ENCODE measurements around the gene TMEM234. TPM values are rescaled to one million over a fixed set of nuclear protein-coding genes. Genes with fewer than 3 reads are reported as not detected.

The TMEM234 gene
- polyA plus RNA-seq, 2 donors = 10.4 to 15.6 TPM

DNA sequence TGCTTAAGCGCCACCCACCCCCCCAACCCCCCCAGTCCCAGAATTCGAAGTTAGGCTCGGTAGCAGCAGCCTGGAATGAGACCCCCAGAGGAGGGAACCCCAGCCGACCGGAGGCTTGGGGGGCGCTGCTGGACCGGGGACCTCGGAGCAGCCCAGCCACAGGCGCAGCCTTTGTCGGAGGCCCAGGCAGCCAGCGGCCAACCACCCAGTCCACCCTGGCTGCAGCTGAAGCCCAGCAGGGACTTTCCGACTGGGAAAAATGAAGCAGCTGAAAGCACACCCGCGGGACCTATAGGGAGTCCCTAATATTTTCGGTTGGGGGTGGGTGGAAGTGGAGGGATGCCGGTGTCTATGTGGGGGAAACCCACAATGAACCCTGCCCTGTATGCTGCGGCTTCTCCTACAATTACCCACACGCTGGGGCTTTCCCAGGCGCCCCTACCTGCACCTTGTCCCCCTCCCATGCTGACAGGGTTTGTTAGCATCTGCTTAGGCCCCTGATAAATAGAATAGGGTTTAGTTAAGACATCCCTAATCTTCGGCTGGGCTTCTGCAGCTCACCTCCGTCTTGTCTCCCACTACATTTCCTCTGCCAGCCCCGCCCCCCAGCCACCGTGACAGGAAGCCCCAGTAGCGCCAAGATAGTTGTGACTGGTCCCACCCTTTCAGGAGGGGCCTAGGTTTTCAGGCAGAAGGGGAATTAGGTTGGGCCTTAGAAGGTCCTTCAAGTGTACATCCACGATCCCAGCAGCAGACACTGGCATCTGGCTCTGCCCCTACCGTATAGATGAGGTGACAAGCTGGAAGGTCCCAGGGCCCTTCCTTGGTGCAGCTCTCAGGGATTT, 20.9 kb downstream of the TMEM234 start:
- no peaks in the 10 kb centered on the region for H3K9me3 ChIP-seq (ENCODE audit: control insufficient read depth in 2 of 2, insufficient read depth in 1 of 2, low read depth in 1 of 2, low read length in 1 of 2)
- peaks cover 0 to 10% of the 10 kb centered on the region in 2 donors for H3K36me3 ChIP-seq (ENCODE audit: control insufficient read depth in 2 of 2, insufficient read depth in 2 of 2, low read length in 1 of 2)
- WGBS, 2 donors = 2% methylated on average over 25 to 26 of the region's 26 CpGs
- H3K4me1 ChIP-seq (ENCODE audit: control insufficient read depth in 2 of 2, insufficient read depth in 2 of 2, low read length in 1 of 2) = peaks cover 14 to 20% of the 10 kb centered on the region in 2 donors
- H3K4me3 ChIP-seq (ENCODE audit: low read depth in 1 of 2, low read length in 2 of 2) = peak overlapping the region; percentile 58 to 63
- no peaks in the 10 kb centered on the region for H3K27me3 ChIP-seq (ENCODE audit: control insufficient read depth in 1 of 2, insufficient read depth in 2 of 2, low read length in 2 of 2)
- H3K27ac ChIP-seq (ENCODE audit: low read depth in 2 of 2, low read length in 1 of 2) = peak overlapping the region; percentile 68 to 71

DNA sequence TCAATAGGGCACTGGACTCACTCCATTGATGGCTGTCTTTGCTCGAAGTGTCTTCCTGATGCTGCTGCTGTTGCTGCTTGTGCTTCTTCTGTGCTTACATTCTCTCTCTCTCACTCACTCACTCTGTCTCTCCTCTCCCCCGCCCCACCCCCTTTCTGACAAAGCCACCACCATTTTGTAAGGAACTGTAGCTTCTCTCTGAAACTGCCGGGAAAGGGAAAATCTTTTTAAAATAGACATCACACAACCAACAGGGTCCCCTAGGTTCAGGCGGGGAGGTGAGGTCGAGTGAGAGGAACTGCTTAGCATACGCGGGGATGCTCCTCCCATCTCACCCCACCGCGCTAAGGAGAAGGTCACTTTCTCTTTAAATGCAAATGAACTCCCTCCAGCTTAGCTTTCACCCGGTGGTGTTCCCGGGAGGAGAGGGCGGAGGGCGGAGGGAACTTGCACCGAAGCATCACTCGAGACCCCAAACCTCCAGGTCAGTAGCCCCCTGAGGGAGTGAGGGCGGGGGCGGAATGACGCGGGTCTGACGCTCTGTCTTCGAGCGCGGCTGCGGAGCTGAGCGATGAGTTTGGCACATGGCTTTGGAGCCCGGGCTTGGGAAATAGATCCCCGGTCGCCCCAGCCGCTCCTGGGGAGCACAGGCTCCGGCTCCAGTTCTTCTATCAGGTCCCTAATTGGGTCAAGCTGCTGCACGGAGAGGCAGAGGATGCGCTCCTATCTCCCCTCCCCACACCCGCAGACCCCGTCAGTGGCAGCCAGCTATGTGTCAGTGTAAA, 21.7 kb downstream of the TMEM234 start, which contains the start of gene CCDC28B:
TSS of gene CCDC28B (plus strand) at position 370 of the 785 bp plus-strand sequence. CDS start 1,341 bp downstream, outside the sequence.
- H3K27ac ChIP-seq (ENCODE audit: low read depth in 2 of 2, low read length in 1 of 2) = peak within 1 kb of the TSS; percentile 68 to 71
- H3K4me1 ChIP-seq (ENCODE audit: control insufficient read depth in 2 of 2, insufficient read depth in 2 of 2, low read length in 1 of 2) = peaks cover 11 to 13% of the 10 kb centered on the region in 2 donors
- no peaks in the 10 kb centered on the region for H3K9me3 ChIP-seq (ENCODE audit: control insufficient read depth in 2 of 2, insufficient read depth in 1 of 2, low read depth in 1 of 2, low read length in 1 of 2)
- WGBS, 2 donors = 0 to 1% methylated on average over 34 of the region's 34 CpGs
- H3K36me3 ChIP-seq (ENCODE audit: control insufficient read depth in 2 of 2, insufficient read depth in 2 of 2, low read length in 1 of 2) = peaks cover 1 to 16% of the 10 kb centered on the region in 2 donors
- H3K4me3 ChIP-seq (ENCODE audit: low read depth in 1 of 2, low read length in 2 of 2) = peak within 1 kb of the TSS; percentile 58 to 63
- H3K27me3 ChIP-seq (ENCODE audit: control insufficient read depth in 1 of 2, insufficient read depth in 2 of 2, low read length in 2 of 2) = no peaks in the 10 kb centered on the region

DNA sequence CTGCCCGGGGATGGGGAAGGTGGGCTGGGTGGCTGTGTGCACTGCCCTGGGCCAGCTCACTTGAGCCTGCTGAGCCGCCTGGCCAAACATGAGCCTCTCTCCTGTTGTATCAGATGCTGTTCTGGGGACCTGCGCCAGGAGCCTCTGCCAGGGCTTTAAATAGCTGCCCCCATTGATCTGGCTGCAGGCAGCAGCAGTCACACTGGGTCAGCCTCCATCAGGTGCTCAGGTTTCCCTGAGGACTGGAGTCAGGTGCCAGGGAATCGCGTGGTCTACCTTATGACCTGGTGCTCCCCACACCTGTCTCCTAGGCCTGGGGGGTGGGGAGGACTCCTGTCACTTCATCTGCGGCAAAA, 22.5 kb downstream of the TMEM234 start:
- Histone ChIP-seq H3K9me3 (ENCODE audit: control insufficient read depth in 2 of 2, insufficient read depth in 1 of 2, low read depth in 1 of 2, low read length in 1 of 2) (no peaks in the 10 kb centered on the region), H3K4me1 (ENCODE audit: control insufficient read depth in 2 of 2, insufficient read depth in 2 of 2, low read length in 1 of 2) (peaks cover 10 to 11% of the 10 kb centered on the region in 2 donors), H3K27ac (ENCODE audit: low read depth in 2 of 2, low read length in 1 of 2) (peak overlapping the region in 1 of 2 donors; percentile 68), H3K4me3 (ENCODE audit: low read depth in 1 of 2, low read length in 2 of 2) (peak overlapping the region in 1 of 2 donors; percentile 58), H3K36me3 (ENCODE audit: control insufficient read depth in 2 of 2, insufficient read depth in 2 of 2, low read length in 1 of 2) (peaks cover 8 to 23% of the 10 kb centered on the region in 2 donors), H3K27me3 (ENCODE audit: control insufficient read depth in 1 of 2, insufficient read depth in 2 of 2, low read length in 2 of 2) (no peaks in the 10 kb centered on the region)
- 27 to 33% methylated on average over 6 of the region's 6 CpGs for WGBS, 2 donors

DNA sequence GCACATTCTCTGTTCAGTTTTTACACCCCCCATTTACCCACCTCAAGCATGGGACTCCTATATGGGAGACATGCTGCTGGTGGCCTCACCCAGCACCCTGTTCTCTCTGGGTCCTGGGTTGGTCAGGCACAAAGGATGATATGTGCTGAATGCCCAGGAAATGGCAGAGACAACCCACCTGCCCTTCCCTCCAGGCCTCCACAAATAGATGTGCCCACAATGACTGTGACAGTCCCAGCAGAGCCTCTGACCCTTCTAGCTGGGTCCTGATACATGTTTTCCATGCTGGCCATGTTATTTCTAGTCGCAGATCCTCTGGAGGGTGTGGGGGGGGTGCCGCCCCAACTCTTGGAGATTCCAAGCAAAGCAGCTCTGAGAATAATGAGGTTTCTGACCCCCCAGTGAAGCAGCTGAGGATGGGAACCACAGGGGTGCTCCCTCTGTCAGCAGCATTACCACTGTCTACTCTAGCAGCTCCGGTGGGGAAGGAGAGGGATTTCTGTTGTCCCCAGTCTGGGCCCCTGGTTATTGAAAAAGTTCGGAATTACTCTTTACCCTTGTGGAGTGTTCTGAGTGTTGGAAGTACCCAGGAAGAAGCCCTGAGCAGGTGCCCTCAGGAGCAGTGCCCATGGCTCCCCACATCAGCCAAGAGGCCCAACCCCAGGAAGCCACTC, 23.0 kb downstream of the TMEM234 start:
- Histone ChIP-seq H3K36me3 (ENCODE audit: control insufficient read depth in 2 of 2, insufficient read depth in 2 of 2, low read length in 1 of 2) (peaks cover 13 to 27% of the 10 kb centered on the region in 2 donors), H3K27me3 (ENCODE audit: control insufficient read depth in 1 of 2, insufficient read depth in 2 of 2, low read length in 2 of 2) (no peaks in the 10 kb centered on the region), H3K4me3 (ENCODE audit: low read depth in 1 of 2, low read length in 2 of 2) (no peak overlapping the region), H3K27ac (ENCODE audit: low read depth in 2 of 2, low read length in 1 of 2) (no peak overlapping the region), H3K9me3 (ENCODE audit: control insufficient read depth in 2 of 2, insufficient read depth in 1 of 2, low read depth in 1 of 2, low read length in 1 of 2) (no peaks in the 10 kb centered on the region), H3K4me1 (ENCODE audit: control insufficient read depth in 2 of 2, insufficient read depth in 2 of 2, low read length in 1 of 2) (peaks cover 10 to 11% of the 10 kb centered on the region in 2 donors)
- 54 to 71% methylated on average over 4 of the region's 4 CpGs for WGBS, 2 donors

DNA sequence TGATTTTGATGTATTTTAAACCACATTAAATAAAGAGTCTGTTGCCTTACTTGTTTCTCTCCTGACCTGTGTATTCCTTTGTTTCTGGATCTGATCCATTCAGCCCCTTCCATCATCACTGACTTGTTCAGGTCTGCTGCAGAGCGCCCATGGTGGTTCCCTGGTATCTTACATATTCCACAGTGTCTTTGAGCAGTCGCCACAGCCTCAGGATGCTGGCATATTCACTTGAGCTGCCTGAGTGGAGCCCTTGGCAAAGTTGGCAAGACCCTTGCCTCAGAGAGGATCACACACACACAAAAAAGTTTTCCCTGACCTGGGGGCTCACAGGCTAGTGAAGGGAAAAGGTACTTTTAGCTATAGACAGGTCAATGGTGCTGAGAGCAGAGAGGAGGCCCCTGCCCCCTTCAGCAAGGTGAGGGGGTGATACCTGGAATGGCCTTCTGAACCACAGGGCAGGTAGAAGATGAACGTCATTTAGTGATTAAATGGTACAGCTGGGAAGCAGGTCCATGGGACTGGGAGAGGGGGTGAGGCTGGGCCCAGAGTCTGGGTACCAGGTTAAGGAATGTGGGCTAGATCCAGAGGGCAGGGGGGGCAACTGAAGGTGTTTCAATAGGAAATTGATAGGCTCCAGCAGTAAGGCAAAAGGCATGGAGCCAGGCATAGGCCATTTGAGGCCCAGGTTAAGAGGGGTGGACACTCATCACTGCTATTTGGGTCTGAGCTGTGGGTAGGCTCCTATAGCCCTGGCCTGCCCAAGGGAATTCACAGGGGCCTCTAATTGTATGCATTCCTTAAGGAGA, 23.7 kb downstream of the TMEM234 start:
- Histone ChIP-seq H3K36me3 (ENCODE audit: control insufficient read depth in 2 of 2, insufficient read depth in 2 of 2, low read length in 1 of 2) (peaks cover 18 to 35% of the 10 kb centered on the region in 2 donors), H3K4me1 (ENCODE audit: control insufficient read depth in 2 of 2, insufficient read depth in 2 of 2, low read length in 1 of 2) (peaks cover 10 to 11% of the 10 kb centered on the region in 2 donors), H3K9me3 (ENCODE audit: control insufficient read depth in 2 of 2, insufficient read depth in 1 of 2, low read depth in 1 of 2, low read length in 1 of 2) (no peaks in the 10 kb centered on the region), H3K4me3 (ENCODE audit: low read depth in 1 of 2, low read length in 2 of 2) (no peak overlapping the region), H3K27me3 (ENCODE audit: control insufficient read depth in 1 of 2, insufficient read depth in 2 of 2, low read length in 2 of 2) (no peaks in the 10 kb centered on the region), H3K27ac (ENCODE audit: low read depth in 2 of 2, low read length in 1 of 2) (no peak overlapping the region)
- WGBS, 2 donors = 71 to 74% methylated on average over 3 of the region's 3 CpGs

DNA sequence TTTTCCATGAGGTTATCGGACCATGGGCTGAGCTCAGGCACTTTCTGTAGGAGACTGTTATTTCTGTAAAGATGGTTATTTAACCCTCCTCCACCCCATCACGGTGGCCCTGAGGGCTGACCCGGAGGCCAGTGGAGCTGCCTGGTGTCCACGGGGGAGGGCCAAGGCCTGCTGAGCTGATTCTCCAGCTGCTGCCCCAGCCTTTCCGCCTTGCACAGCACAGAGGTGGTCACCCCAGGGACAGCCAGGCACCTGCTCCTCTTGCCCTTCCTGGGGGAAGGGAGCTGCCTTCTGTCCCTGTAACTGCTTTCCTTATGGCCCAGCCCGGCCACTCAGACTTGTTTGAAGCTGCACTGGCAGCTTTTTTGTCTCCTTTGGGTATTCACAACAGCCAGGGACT, 24.3 kb downstream of the TMEM234 start:
- no peaks in the 10 kb centered on the region for H3K9me3 ChIP-seq (ENCODE audit: control insufficient read depth in 2 of 2, insufficient read depth in 1 of 2, low read depth in 1 of 2, low read length in 1 of 2)
- peaks cover 18 to 39% of the 10 kb centered on the region in 2 donors for H3K36me3 ChIP-seq (ENCODE audit: control insufficient read depth in 2 of 2, insufficient read depth in 2 of 2, low read length in 1 of 2)
- H3K27me3 ChIP-seq (ENCODE audit: control insufficient read depth in 1 of 2, insufficient read depth in 2 of 2, low read length in 2 of 2) = no peaks in the 10 kb centered on the region
- no peak overlapping the region for H3K27ac ChIP-seq (ENCODE audit: low read depth in 2 of 2, low read length in 1 of 2)
- no peak overlapping the region for H3K4me3 ChIP-seq (ENCODE audit: low read depth in 1 of 2, low read length in 2 of 2)
- peaks cover 10 to 11% of the 10 kb centered on the region in 2 donors for H3K4me1 ChIP-seq (ENCODE audit: control insufficient read depth in 2 of 2, insufficient read depth in 2 of 2, low read length in 1 of 2)
- WGBS, 2 donors = 72 to 75% methylated on average over 6 of the region's 6 CpGs

DNA sequence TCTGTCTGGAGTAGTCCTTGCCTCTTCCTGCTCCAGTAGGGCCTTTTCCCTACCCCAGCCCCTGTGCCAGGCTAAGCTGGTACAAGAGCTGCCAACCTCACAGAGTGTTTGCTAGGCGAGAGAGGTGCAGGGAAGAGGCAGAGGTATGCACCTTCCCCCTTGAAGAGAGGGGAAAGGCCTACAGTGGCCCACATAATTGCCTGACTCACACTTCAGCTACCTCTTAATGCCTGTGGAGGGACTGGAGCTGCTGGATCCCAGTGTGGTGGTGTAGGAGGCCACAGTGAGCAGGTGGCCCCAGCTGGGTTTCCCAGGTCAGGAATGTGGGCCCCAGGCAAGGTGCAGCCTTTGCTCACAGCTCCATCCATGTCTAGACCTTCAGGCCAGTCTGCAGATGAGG, 25.1 kb downstream of the TMEM234 start:
- WGBS, 2 donors = 96 to 100% methylated on average over 1 of the region's 1 CpG
- Histone ChIP-seq H3K9me3 (ENCODE audit: control insufficient read depth in 2 of 2, insufficient read depth in 1 of 2, low read depth in 1 of 2, low read length in 1 of 2) (no peaks in the 10 kb centered on the region), H3K27ac (ENCODE audit: low read depth in 2 of 2, low read length in 1 of 2) (no peak overlapping the region), H3K4me3 (ENCODE audit: low read depth in 1 of 2, low read length in 2 of 2) (no peak overlapping the region), H3K27me3 (ENCODE audit: control insufficient read depth in 1 of 2, insufficient read depth in 2 of 2, low read length in 2 of 2) (no peaks in the 10 kb centered on the region), H3K4me1 (ENCODE audit: control insufficient read depth in 2 of 2, insufficient read depth in 2 of 2, low read length in 1 of 2) (peaks cover 10 to 11% of the 10 kb centered on the region in 2 donors), H3K36me3 (ENCODE audit: control insufficient read depth in 2 of 2, insufficient read depth in 2 of 2, low read length in 1 of 2) (peaks cover 24 to 46% of the 10 kb centered on the region in 2 donors)

DNA sequence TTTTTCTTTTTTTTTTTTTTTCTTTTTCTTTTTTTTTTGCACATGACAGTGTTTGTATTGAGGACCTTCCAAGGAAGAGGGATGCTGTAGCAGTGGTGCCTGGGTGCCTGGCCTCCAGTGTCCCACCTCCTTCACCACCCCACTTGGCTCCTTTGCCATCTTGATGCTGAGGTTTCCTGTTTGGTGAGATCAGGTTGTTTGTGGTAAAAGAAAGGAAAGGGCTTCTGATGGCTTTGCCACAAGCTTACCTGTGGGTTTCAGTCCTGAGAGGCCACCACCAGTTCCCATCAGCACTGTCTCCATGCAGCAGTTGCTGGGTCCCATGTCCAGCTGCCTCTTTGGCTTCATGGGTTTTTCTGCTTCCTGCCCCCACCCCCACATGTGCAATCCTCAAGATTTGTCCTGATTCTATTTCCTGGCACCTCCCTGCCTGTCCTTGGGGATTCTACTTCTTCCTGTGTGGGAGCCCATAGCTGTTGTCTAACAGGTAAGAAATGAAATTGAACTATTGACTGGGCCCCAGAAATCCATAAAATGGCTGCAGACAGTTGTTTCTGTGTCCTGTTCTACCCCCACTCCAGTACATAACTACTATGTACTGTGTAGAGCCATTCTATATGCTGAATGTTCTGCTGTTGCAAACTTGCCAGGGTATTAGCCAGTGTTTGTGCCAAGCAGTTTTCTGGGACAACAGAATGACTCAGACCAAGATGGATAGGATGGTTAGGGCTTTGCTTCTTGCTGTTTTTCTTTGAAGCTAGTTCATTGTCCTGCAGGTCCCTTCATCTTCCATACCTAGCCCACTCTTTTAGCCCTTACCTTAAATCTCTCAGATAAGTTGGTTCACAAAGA, 26.0 kb downstream of the TMEM234 start:
- Histone ChIP-seq H3K4me1 (ENCODE audit: control insufficient read depth in 2 of 2, insufficient read depth in 2 of 2, low read length in 1 of 2) (peaks cover 5 to 10% of the 10 kb centered on the region in 2 donors), H3K36me3 (ENCODE audit: control insufficient read depth in 2 of 2, insufficient read depth in 2 of 2, low read length in 1 of 2) (peaks cover 29 to 54% of the 10 kb centered on the region in 2 donors), H3K27me3 (ENCODE audit: control insufficient read depth in 1 of 2, insufficient read depth in 2 of 2, low read length in 2 of 2) (no peaks in the 10 kb centered on the region), H3K27ac (ENCODE audit: low read depth in 2 of 2, low read length in 1 of 2) (no peak overlapping the region), H3K9me3 (ENCODE audit: control insufficient read depth in 2 of 2, insufficient read depth in 1 of 2, low read depth in 1 of 2, low read length in 1 of 2) (no peaks in the 10 kb centered on the region), H3K4me3 (ENCODE audit: low read depth in 1 of 2, low read length in 2 of 2) (no peak overlapping the region)

Data from esophagus (tissue), 2 donors.